Central memory CD4-positive, alpha-beta T cell (primary cell): ENCODE data around the gene CTNNA2.
"Not testable (repeated sequence)": the region's sequence is repeated elsewhere in the genome, so short reads cannot be mapped to it uniquely, and the experiment has no call there.

Experiments
- DNase-seq: peaks from one replicate; pipeline ENCODE4 v3.0.0; 2022

Gene CTNNA2

GRCh38 chr2:79985571-79985970 lies 472.7 kb downstream of the CTNNA2 start:
- no peak for DNase-seq

- no peak for DNase-seq
Observed at GRCh38 chr2:79993144-79993543, 480.3 kb downstream of the CTNNA2 start.

- DNase-seq = no peak
Observed at GRCh38 chr2:79994161-79994560, 481.3 kb downstream of the CTNNA2 start.

GRCh38 chr2:79994965-79995364 lies 482.1 kb downstream of the CTNNA2 start:
- DNase-seq = no peak

GRCh38 chr2:79996709-79997108 lies 483.9 kb downstream of the CTNNA2 start:
- no peak for DNase-seq

- no peak for DNase-seq
Observed at GRCh38 chr2:80001701-80002101, 488.9 kb downstream of the CTNNA2 start.

GRCh38 chr2:80002112-80002511 lies 489.3 kb downstream of the CTNNA2 start:
- no peak for DNase-seq

- no peak for DNase-seq
Observed at GRCh38 chr2:80002568-80003157, 489.8 kb downstream of the CTNNA2 start.

GRCh38 chr2:80007777-80008503 lies 495.1 kb downstream of the CTNNA2 start:
- no peak for DNase-seq

GRCh38 chr2:80008596-80008995 lies 495.7 kb downstream of the CTNNA2 start:
- no peak for DNase-seq

GRCh38 chr2:80009211-80009610 lies 496.4 kb downstream of the CTNNA2 start:
- DNase-seq = no peak

GRCh38 chr2:80012061-80012460 lies 499.2 kb downstream of the CTNNA2 start:
- no peak for DNase-seq

- DNase-seq = no peak
Observed at GRCh38 chr2:80014637-80015036, 501.8 kb downstream of the CTNNA2 start.

- no peak for DNase-seq
Observed at GRCh38 chr2:80016171-80016570, 503.3 kb downstream of the CTNNA2 start.

GRCh38 chr2:80019571-80020460 lies 507.0 kb downstream of the CTNNA2 start:
- DNase-seq = no peak

- DNase-seq = no peak
Observed at GRCh38 chr2:80022018-80022417, 509.2 kb downstream of the CTNNA2 start.

- no peak for DNase-seq
Observed at GRCh38 chr2:80026040-80026729, 513.3 kb downstream of the CTNNA2 start.

- no peak for DNase-seq
Observed at GRCh38 chr2:80028051-80028450, 515.2 kb downstream of the CTNNA2 start.

- DNase-seq = no peak
Observed at GRCh38 chr2:80028584-80028983, 515.7 kb downstream of the CTNNA2 start.

- no peak for DNase-seq
Observed at GRCh38 chr2:80030135-80030534, 517.3 kb downstream of the CTNNA2 start.

- not testable (repeated sequence) for DNase-seq
Observed at GRCh38 chr2:80032684-80033083, 519.8 kb downstream of the CTNNA2 start.

GRCh38 chr2:80035749-80036285 lies 523.0 kb downstream of the CTNNA2 start:
- DNase-seq = no peak

GRCh38 chr2:80037310-80037709 lies 524.5 kb downstream of the CTNNA2 start:
- DNase-seq = no peak
